HL-60 (cell line): ENCODE data around the gene MED17.

ENCODE experiments used
- DNase-seq, 2 experiments: peaks; one replicate each; pipeline ENCODE4 v3.0.0-alpha.2; 2010 to 2020; ENCODE audit warnings: low read depth in 1 of 2, low spot score in 1 of 2
- H3K27ac ChIP-seq: fragments of 250-450 bp; sonication (Bioruptor Pico); replicated peaks from 2 replicates; pipeline ENCODE4 v1.5.1; 2020; ENCODE audit warnings: mild to moderate bottlenecking, moderate library complexity
- H3K27me3 ChIP-seq: fragments of 250-450 bp; sonication (Bioruptor Pico); 2 replicates; pipeline ENCODE4 v1.5.1; 2021; ENCODE audit warnings: mild to moderate bottlenecking, moderate library complexity; ENCODE audit not compliant: insufficient read depth, poor library complexity, severe bottlenecking
- H3K4me3 ChIP-seq: replicated peaks from 2 replicates; pipeline ENCODE4 v1.5.1; 2011; ENCODE audit warnings: mild to moderate bottlenecking, control low read depth, low read length; ENCODE audit not compliant: insufficient read depth
- CTCF ChIP-seq: IDR thresholded peaks from one replicate; pipeline ENCODE4 v1.5.1; 2011; ENCODE audit warnings: low read length, control low read depth, inconsistent platforms; ENCODE audit not compliant: insufficient read depth
- GABPA ChIP-seq: IDR thresholded peaks from 2 replicates; pipeline ENCODE4 v1.6.1; 2012; ENCODE audit warnings: low read depth
- POLR2AphosphoS5 ChIP-seq: IDR thresholded peaks from 2 replicates; pipeline ENCODE4 v1.6.1; 2012; ENCODE audit warnings: low read depth
- REST ChIP-seq: IDR thresholded peaks from 2 replicates; pipeline ENCODE4 v1.6.1; 2012; ENCODE audit warnings: low read depth; ENCODE audit not compliant: insufficient replicate concordance
- SPI1 ChIP-seq: IDR thresholded peaks from 2 replicates; pipeline ENCODE4 v1.6.1; 2012; ENCODE audit warnings: low read depth, mild to moderate bottlenecking, borderline replicate concordance

MED17 gene

GRCh38 chr11:93791493-93791892 is 7.4 kb downstream of the MED17 start:
- DNase-seq = no peak
- TF ChIP-seq REST (no peak), CTCF (no peak), POLR2AphosphoS5 (0 out of 2 replicates have a peak, but pooled peaks have one; percentile 15), SPI1 (no peak)
- Histone ChIP-seq H3K4me3 (no peak overlapping the region), H3K27me3 (no peaks in the 10 kb centered on the region), H3K27ac (no peak overlapping the region)

GRCh38 chr11:93796441-93797231 is 12.6 kb downstream of the MED17 start:
- no peak for TF ChIP-seq REST
- no peak for TF ChIP-seq POLR2AphosphoS5
- TF ChIP-seq SPI1 = no peak
- no peak for TF ChIP-seq GABPA
- TF ChIP-seq CTCF = no peak
- DNase-seq = no peak
- no peaks in the 10 kb centered on the region for H3K27me3 ChIP-seq
- no peak overlapping the region for H3K4me3 ChIP-seq
- no peak overlapping the region for H3K27ac ChIP-seq

- H3K27ac ChIP-seq = no peak overlapping the region
- no peaks in the 10 kb centered on the region for H3K27me3 ChIP-seq
- DNase-seq = no peak
- no peak for TF ChIP-seq GABPA
- TF ChIP-seq REST = no peak
- no peak for TF ChIP-seq CTCF
- TF ChIP-seq POLR2AphosphoS5 = no peak
- TF ChIP-seq SPI1 = no peak
- H3K4me3 ChIP-seq = no peak overlapping the region
Observed at GRCh38 chr11:93801366-93801765, 17.3 kb downstream of the MED17 start.
